ENCODE measurements around the gene BDH2. TPM values are rescaled to one million over a fixed set of nuclear protein-coding genes. Genes with fewer than 3 reads are reported as not detected.
A peak's percentile ranks its signal among the peaks of the same experiment; 100 is the strongest.

BDH2 gene
- polyA plus RNA-seq = 15.1 TPM

DNA sequence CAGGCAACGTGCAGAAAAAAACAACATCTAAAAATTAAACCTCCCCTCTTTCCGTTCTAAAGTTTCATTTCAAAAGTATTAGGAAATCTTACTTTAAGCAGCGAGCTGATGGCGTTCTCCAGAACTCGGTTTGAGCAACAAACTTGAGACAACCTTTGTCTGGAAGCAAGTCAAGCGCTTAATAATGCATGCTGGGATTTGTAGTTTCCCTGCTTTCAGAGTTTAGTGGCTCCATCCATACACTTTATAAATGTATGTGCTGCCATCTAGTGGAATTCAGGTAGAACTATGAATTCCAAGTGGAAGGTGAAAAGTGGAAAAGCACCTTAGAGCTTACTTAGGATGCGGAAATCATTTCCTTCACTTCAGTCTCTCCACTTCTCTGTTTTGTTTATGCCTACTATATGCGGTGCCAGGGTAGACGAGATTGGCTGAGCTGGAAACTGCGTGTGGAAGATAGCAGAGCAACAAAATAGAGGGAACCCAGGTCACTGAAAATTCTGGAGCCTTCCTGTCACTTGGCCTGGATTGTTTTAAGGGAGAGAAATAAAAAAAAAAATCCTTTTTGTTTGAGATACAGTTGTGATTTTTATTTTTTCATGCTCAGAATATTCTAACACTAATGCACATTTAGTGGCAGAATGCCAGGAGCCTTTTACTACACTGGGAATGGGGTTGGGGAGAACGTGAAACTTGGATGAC, at the start of gene BDH2:
TSS of gene BDH2 (minus strand) at position 144 of the 702 bp plus-strand sequence. CDS start 3,580 bp downstream, outside the sequence.
- Mint-ChIP-seq H3K36me3 (peaks cover 4% of the 10 kb centered on the region), H3K9me3 (no peaks in the 10 kb centered on the region), H3K4me3 (peak within 1 kb of the TSS; percentile 76 to 97 (median 90)), H3K27me3 (no peaks in the 10 kb centered on the region), H3K4me1 (peaks cover 5 to 14% (median 9%) of the 10 kb centered on the region in 3 donors), H3K27ac (peak within 1 kb of the TSS; percentile 10 to 94 (median 74))

DNA sequence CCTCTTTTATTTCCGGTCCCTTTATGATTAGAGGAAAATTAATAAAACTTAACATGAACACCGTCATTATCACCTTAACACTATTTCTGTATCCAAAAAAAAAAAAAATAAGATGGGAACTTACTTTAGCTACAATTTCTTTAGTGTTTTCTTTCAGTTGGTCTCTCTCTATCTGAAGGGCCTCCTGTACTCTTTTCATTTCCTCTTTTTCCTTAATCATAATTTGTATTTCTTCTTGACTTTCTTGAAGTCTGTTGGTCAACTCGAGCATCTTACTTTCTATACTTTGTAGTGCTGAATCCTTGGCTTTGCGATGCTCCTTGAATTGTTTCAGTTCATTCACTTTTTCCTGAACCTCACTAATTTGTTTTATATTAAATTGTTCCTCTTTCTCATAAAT, 45.3 kb upstream of the BDH2 start:
- Mint-ChIP-seq H3K4me3 (no peak overlapping the region), H3K9me3 (no peaks in the 10 kb centered on the region), H3K4me1 (peaks cover 4 to 8% (median 5%) of the 10 kb centered on the region in 3 donors), H3K27ac (no peak overlapping the region), H3K27me3 (no peaks in the 10 kb centered on the region), H3K36me3 (peaks cover 9% of the 10 kb centered on the region)

- Mint-ChIP-seq H3K36me3 (peaks cover 4% of the 10 kb centered on the region), H3K4me1 (peaks cover 0 to 5% (median 3%) of the 10 kb centered on the region in 3 donors), H3K9me3 (no peaks in the 10 kb centered on the region), H3K27ac (no peak overlapping the region), H3K27me3 (no peaks in the 10 kb centered on the region), H3K4me3 (no peak overlapping the region)
Observed at GRCh38 chr4:103137446-103137827, 37.8 kb upstream of the BDH2 start.

GRCh38 chr4:103136671-103137445, 37.2 kb upstream of the BDH2 start:
- H3K27ac Mint-ChIP-seq = no peak overlapping the region
- H3K4me3 Mint-ChIP-seq = no peak overlapping the region
- peaks cover 2% of the 10 kb centered on the region for H3K36me3 Mint-ChIP-seq

DNA sequence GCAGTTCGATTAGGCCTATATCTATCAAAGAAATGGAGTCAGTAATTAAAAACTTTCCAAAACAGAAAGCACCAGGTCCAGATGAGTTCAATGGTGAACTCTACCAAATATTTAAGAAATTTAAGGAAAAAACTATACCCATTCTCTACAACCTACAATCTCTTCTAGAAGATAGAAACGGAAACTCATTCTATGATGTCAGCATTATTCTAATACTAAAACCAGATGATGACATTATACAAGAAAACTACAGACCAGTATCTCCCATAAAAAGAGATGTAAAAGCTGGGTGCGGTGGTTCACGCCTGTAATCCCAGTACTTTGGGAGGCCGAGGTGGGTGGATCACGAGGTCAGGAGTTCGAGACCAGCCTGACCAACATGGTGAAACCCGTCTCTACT, 29.5 kb upstream of the BDH2 start:
- H3K4me3 Mint-ChIP-seq = no peak overlapping the region
- peaks cover 6% of the 10 kb centered on the region for H3K36me3 Mint-ChIP-seq
- peaks cover 3 to 14% (median 6%) of the 10 kb centered on the region in 3 donors for H3K9me3 Mint-ChIP-seq
- H3K4me1 Mint-ChIP-seq = no peaks in the 10 kb centered on the region
- no peak overlapping the region for H3K27ac Mint-ChIP-seq
- no peaks in the 10 kb centered on the region for H3K27me3 Mint-ChIP-seq

More at GRCh38 chr4:103136671-103137445, 37.2 kb upstream of the BDH2 start:
- no peaks in the 10 kb centered on the region for H3K9me3 Mint-ChIP-seq
- H3K27me3 Mint-ChIP-seq = no peaks in the 10 kb centered on the region
- peaks cover 0 to 5% (median 3%) of the 10 kb centered on the region in 3 donors for H3K4me1 Mint-ChIP-seq

DNA sequence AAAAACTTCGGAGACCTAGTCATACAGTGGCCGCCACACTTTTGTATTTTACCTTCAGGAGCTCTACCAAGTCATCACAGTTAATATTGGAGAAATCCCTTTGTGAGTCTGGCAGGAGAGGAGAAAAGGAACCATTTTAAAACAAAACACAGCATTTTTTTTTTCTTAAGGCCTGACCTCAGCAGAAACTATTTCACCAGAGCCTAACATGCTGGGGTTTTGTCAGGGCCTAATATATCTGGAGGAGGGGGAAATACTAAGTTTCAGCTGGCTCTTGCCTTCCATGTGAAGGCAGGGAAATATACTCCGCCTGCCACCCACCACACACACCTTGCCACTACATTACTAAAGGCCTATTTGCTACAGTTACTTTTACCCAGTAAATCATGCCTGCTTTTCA, 26.5 kb upstream of the BDH2 start:
- Mint-ChIP-seq H3K9me3 (peaks cover 3 to 14% (median 6%) of the 10 kb centered on the region in 3 donors), H3K36me3 (peaks cover 6% of the 10 kb centered on the region), H3K27me3 (no peaks in the 10 kb centered on the region), H3K4me3 (no peak overlapping the region), H3K4me1 (no peaks in the 10 kb centered on the region), H3K27ac (no peak overlapping the region)

GRCh38 chr4:103123114-103123513, 23.5 kb upstream of the BDH2 start:
- H3K4me1 Mint-ChIP-seq = no peaks in the 10 kb centered on the region
- peaks cover 6% of the 10 kb centered on the region for H3K36me3 Mint-ChIP-seq
- no peak overlapping the region for H3K27ac Mint-ChIP-seq
- H3K27me3 Mint-ChIP-seq = no peaks in the 10 kb centered on the region
- H3K4me3 Mint-ChIP-seq = no peak overlapping the region
- peaks cover 0 to 7% (median 2%) of the 10 kb centered on the region in 3 donors for H3K9me3 Mint-ChIP-seq

GRCh38 chr4:103118166-103118565, 18.5 kb upstream of the BDH2 start:
- H3K36me3 Mint-ChIP-seq = no peaks in the 10 kb centered on the region

GRCh38 chr4:103111598-103111997, 12.0 kb upstream of the BDH2 start:
- no peaks in the 10 kb centered on the region for H3K4me1 Mint-ChIP-seq
- no peaks in the 10 kb centered on the region for H3K9me3 Mint-ChIP-seq
- no peak overlapping the region for H3K27ac Mint-ChIP-seq
- no peaks in the 10 kb centered on the region for H3K36me3 Mint-ChIP-seq
- no peak overlapping the region for H3K4me3 Mint-ChIP-seq
- no peaks in the 10 kb centered on the region for H3K27me3 Mint-ChIP-seq

More at GRCh38 chr4:103118166-103118565, 18.5 kb upstream of the BDH2 start:
- no peaks in the 10 kb centered on the region for H3K27me3 Mint-ChIP-seq
- H3K27ac Mint-ChIP-seq = no peak overlapping the region
- no peak overlapping the region for H3K4me3 Mint-ChIP-seq
- no peaks in the 10 kb centered on the region for H3K9me3 Mint-ChIP-seq
- H3K4me1 Mint-ChIP-seq = no peaks in the 10 kb centered on the region

- Mint-ChIP-seq H3K4me3 (no peak overlapping the region), H3K27me3 (no peaks in the 10 kb centered on the region), H3K9me3 (no peaks in the 10 kb centered on the region), H3K4me1 (no peaks in the 10 kb centered on the region), H3K36me3 (no peaks in the 10 kb centered on the region), H3K27ac (no peak overlapping the region)
Observed at GRCh38 chr4:103108542-103108941, 8.9 kb upstream of the BDH2 start.

DNA sequence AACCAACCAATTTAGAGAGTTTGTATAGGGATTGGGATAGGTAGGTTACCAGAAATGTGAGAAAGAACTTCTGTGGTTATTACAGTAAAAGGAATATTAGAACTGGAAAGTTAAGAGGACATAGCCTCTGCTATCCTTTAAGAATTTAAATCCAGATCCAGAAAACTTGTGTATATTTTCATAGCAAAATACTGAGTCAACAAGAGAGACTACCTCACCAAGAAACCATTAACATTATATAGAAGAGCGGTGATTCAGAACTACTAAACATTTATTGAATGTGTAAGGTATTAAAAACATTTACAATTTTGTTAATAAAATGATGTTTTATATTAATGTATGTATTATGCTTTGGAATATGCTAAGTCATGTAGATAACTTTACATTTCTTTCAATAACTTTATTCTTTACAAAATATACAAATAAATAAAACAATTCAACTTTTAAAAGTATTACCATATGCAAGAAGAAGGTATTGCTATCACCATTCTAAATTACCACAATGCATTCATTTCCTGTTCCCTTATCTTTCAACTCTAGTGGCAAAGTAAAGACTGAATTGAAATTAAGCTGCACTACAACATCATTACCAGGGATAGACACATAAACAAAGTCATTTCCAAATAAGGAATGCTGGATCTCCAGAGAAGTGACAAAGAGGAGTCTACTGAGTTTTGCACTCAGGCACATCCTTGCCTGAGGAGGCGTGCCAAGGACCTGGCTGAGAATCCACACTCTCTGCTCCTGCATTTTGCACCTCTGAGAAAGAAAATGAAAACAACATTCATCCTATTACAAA, 6.1 kb upstream of the BDH2 start:
- no peak overlapping the region for H3K4me3 Mint-ChIP-seq
- no peak overlapping the region for H3K27ac Mint-ChIP-seq
- no peaks in the 10 kb centered on the region for H3K4me1 Mint-ChIP-seq
- H3K27me3 Mint-ChIP-seq = no peaks in the 10 kb centered on the region
- no peaks in the 10 kb centered on the region for H3K9me3 Mint-ChIP-seq
- H3K36me3 Mint-ChIP-seq = no peaks in the 10 kb centered on the region

- H3K9me3 Mint-ChIP-seq = no peaks in the 10 kb centered on the region
- H3K4me1 Mint-ChIP-seq = peaks cover 0 to under 1% (median under 1%) of the 10 kb centered on the region in 3 donors
- no peaks in the 10 kb centered on the region for H3K27me3 Mint-ChIP-seq
- H3K4me3 Mint-ChIP-seq = no peak overlapping the region
- H3K36me3 Mint-ChIP-seq = no peaks in the 10 kb centered on the region
- no peak overlapping the region for H3K27ac Mint-ChIP-seq
Observed at GRCh38 chr4:103104886-103105285, 5.3 kb upstream of the BDH2 start.

- no peak overlapping the region for H3K27ac Mint-ChIP-seq
- H3K36me3 Mint-ChIP-seq = peaks cover 4% of the 10 kb centered on the region
- H3K9me3 Mint-ChIP-seq = no peaks in the 10 kb centered on the region
- H3K27me3 Mint-ChIP-seq = no peaks in the 10 kb centered on the region
- H3K4me3 Mint-ChIP-seq = no peak overlapping the region
- peaks cover 5 to 14% (median 9%) of the 10 kb centered on the region in 3 donors for H3K4me1 Mint-ChIP-seq
Observed at GRCh38 chr4:103100691-103101090, 1.1 kb upstream of the BDH2 start.

GRCh38 chr4:103098756-103099440, 736 bp downstream of the BDH2 start:
- no peaks in the 10 kb centered on the region for H3K27me3 Mint-ChIP-seq
- H3K4me3 Mint-ChIP-seq = peak overlapping the region; percentile 12 to 97 (median 81)
- H3K36me3 Mint-ChIP-seq = peaks cover 4% of the 10 kb centered on the region
- no peaks in the 10 kb centered on the region for H3K9me3 Mint-ChIP-seq
- H3K27ac Mint-ChIP-seq = peak overlapping the region in 1 of 3 donors; percentile 94
- H3K4me1 Mint-ChIP-seq = peaks cover 5 to 14% (median 9%) of the 10 kb centered on the region in 3 donors
